NB4 (cell line): ENCODE measurements around the gene SUPT20H.

Experiments used
- MYC ChIP-seq: IDR thresholded peaks from 2 replicates; pipeline ENCODE4 v1.6.1; 2011; ENCODE audit warnings: low read depth, low read length
- POLR2A ChIP-seq: IDR thresholded peaks from 2 replicates; pipeline ENCODE4 v1.6.1; 2011; ENCODE audit warnings: mild to moderate bottlenecking; ENCODE audit not compliant: insufficient read length; ENCODE audit errors: extremely low read depth
- TF ChIP-seq, protein P1 (sequence below): IDR thresholded peaks from one replicate; pipeline ENCODE4 v1.5.1; 2012; ENCODE audit warnings: low read depth, low read length
- TF ChIP-seq, protein P2 (sequence below): IDR thresholded peaks from 2 replicates; pipeline ENCODE4 v1.6.1; 2011; ENCODE audit warnings: low read depth, low read length

DNA sequence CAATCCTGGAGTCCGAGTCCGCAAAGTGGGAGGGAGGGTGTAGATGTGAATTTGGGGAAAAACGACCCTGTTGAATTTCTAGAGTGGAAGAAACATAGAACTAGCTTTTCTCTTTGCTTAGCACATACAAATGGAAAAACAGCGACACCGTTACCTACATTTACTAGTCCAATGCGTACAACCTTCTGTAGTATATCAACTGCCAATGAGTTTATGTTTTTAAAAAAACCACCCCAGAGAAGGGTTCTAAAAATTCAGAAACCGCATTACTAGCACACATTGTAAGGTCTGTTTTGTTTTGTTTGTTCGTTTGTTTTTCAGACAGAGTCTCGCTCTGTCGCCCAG lies 332 bp upstream of the SUPT20H start:
- TF ChIP-seq POLR2A = no peak
- TF ChIP-seq, protein P1, sequence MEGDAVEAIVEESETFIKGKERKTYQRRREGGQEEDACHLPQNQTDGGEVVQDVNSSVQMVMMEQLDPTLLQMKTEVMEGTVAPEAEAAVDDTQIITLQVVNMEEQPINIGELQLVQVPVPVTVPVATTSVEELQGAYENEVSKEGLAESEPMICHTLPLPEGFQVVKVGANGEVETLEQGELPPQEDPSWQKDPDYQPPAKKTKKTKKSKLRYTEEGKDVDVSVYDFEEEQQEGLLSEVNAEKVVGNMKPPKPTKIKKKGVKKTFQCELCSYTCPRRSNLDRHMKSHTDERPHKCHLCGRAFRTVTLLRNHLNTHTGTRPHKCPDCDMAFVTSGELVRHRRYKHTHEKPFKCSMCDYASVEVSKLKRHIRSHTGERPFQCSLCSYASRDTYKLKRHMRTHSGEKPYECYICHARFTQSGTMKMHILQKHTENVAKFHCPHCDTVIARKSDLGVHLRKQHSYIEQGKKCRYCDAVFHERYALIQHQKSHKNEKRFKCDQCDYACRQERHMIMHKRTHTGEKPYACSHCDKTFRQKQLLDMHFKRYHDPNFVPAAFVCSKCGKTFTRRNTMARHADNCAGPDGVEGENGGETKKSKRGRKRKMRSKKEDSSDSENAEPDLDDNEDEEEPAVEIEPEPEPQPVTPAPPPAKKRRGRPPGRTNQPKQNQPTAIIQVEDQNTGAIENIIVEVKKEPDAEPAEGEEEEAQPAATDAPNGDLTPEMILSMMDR = no peak
- TF ChIP-seq, protein P2, sequence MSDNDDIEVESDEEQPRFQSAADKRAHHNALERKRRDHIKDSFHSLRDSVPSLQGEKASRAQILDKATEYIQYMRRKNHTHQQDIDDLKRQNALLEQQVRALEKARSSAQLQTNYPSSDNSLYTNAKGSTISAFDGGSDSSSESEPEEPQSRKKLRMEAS = no peak
- TF ChIP-seq MYC = no peak
